NCI-H1694 treated with DMSO at 0.1 percent for 48 hours (cell line): Measurements from ENCODE around the gene AGBL3.
"Not testable (repeated sequence)": the region's sequence is repeated elsewhere in the genome, so short reads cannot be mapped to it uniquely, and the experiment has no call there.

Source experiments
- DNase-seq: peaks from one replicate; lab custom pipeline; 2025; lab: John Stamatoyannopoulos, UW

AGBL3 gene

GRCh38 chr7:134963036-134963435 is 23.3 kb upstream of the AGBL3 start:
- no peak for DNase-seq

GRCh38 chr7:134966691-134967090 is 19.6 kb upstream of the AGBL3 start:
- DNase-seq: no peak

GRCh38 chr7:134968110-134968509 is 18.2 kb upstream of the AGBL3 start:
- no peak for DNase-seq

- not testable (repeated sequence) for DNase-seq
Observed at GRCh38 chr7:134981645-134982044, 4.7 kb upstream of the AGBL3 start.

GRCh38 chr7:134985894-134986362 is 380 bp upstream of the AGBL3 start:
- DNase-seq: no peak

- DNase-seq: no peak
Observed at GRCh38 chr7:134988161-134988560, 1.9 kb downstream of the AGBL3 start.

GRCh38 chr7:134991469-134992339 is 5.4 kb downstream of the AGBL3 start:
- DNase-seq: no peak

- no peak for DNase-seq
Observed at GRCh38 chr7:134992626-134993179, 6.4 kb downstream of the AGBL3 start.

- DNase-seq: no peak
Observed at GRCh38 chr7:134993877-134994456, 7.7 kb downstream of the AGBL3 start.

- DNase-seq: no peak
Observed at GRCh38 chr7:134995239-134996096, 9.2 kb downstream of the AGBL3 start.

GRCh38 chr7:134996097-134996550 is 9.8 kb downstream of the AGBL3 start:
- no peak for DNase-seq

GRCh38 chr7:134997214-134997885 is 11.0 kb downstream of the AGBL3 start:
- DNase-seq: no peak

- DNase-seq: no peak
Observed at GRCh38 chr7:134999136-134999535, 12.8 kb downstream of the AGBL3 start.

- DNase-seq: no peak
Observed at GRCh38 chr7:135001390-135002165, 15.3 kb downstream of the AGBL3 start.

GRCh38 chr7:135012229-135012628 is 25.9 kb downstream of the AGBL3 start:
- DNase-seq: no peak

- DNase-seq: no peak
Observed at GRCh38 chr7:135023622-135024021, 37.3 kb downstream of the AGBL3 start.

GRCh38 chr7:135035252-135035651 is 48.9 kb downstream of the AGBL3 start:
- DNase-seq: no peak

- not testable (repeated sequence) for DNase-seq
Observed at GRCh38 chr7:135067017-135067416, 80.7 kb downstream of the AGBL3 start.

GRCh38 chr7:135074096-135074495 is 87.8 kb downstream of the AGBL3 start:
- DNase-seq: no peak

- no peak for DNase-seq
Observed at GRCh38 chr7:135074531-135074930, 88.2 kb downstream of the AGBL3 start.

GRCh38 chr7:135075716-135076115 is 89.4 kb downstream of the AGBL3 start:
- no peak for DNase-seq
